Calu3 (cell line): ENCODE measurements around the gene KAT6B. TPM values are rescaled to one million over a fixed set of nuclear protein-coding genes. Genes with fewer than 3 reads are reported as not detected.

ENCODE experiments used
- BruUV-seq: library from RNA; stranded (reverse); fragments of 400-500 nt; replicated peaks from 2 replicates; lab custom pipeline; 2021; lab: Mats Ljungman, UMichigan
- CTCF ChIA-PET: fragments of 300-600 bp; sonication (Branson Sonifier 250); formaldehyde crosslinking; loops from one replicate; lab custom pipeline; 2022; ENCODE audit warnings: antibody characterized with exemption; lab: Charles Lee
- DNase-seq: peaks from one replicate; pipeline ENCODE4 v3.0.0; 2022
- H3K27ac Mint-ChIP-seq: one replicate; pipeline ENCODE4 v1.8.0; 2022; ENCODE audit warnings: mixed read lengths; ENCODE audit not compliant: unreplicated experiment
- H3K27me3 Mint-ChIP-seq: one replicate; pipeline ENCODE4 v1.8.0; 2022; ENCODE audit warnings: mixed read lengths; ENCODE audit not compliant: unreplicated experiment
- H3K36me3 Mint-ChIP-seq: one replicate; pipeline ENCODE4 v1.8.0; 2022; ENCODE audit warnings: mild to moderate bottlenecking, moderate library complexity, mixed read lengths; ENCODE audit not compliant: insufficient read depth, unreplicated experiment
- H3K4me1 Mint-ChIP-seq: one replicate; pipeline ENCODE4 v1.8.0; 2022; ENCODE audit warnings: mild to moderate bottlenecking, low read depth, mixed read lengths; ENCODE audit not compliant: unreplicated experiment
- H3K4me3 Mint-ChIP-seq: one replicate; pipeline ENCODE4 v1.8.0; 2022; ENCODE audit warnings: mild to moderate bottlenecking, low read depth, moderate library complexity, mixed read lengths; ENCODE audit not compliant: unreplicated experiment
- H3K9me3 Mint-ChIP-seq: one replicate; pipeline ENCODE4 v1.8.0; 2022; ENCODE audit warnings: low read depth, mixed read lengths; ENCODE audit not compliant: unreplicated experiment
- intact Hi-C: fragments of 100-400 bp; cut with micrococcal nuclease; formaldehyde crosslinking; loops from one replicate; pipeline ENCODE4 v1.10.0; 2022; ENCODE audit not compliant: unreplicated experiment
- total RNA-seq: library from RNA; stranded (reverse); gene quantifications from 2 replicates; pipeline ENCODE4 v1.2.3, GENCODE V29; 2022
- TF ChIP-seq, protein P1 (sequence below): fragments of 200-600 bp; IDR thresholded peaks from one replicate; pipeline ENCODE4 v1.8.0; 2022; ENCODE audit warnings: antibody characterized with exemption; ENCODE audit not compliant: unreplicated experiment

The KAT6B gene
- total RNA-seq, 1 experiment from 2014 or later, result 28.6 TPM

GRCh38 chr10:74969093-74969492 is 142.7 kb downstream of the KAT6B start:
- Mint-ChIP-seq H3K4me1 (peaks cover 10% of the 10 kb centered on the region), H3K27me3 (no peaks in the 10 kb centered on the region), H3K27ac (no peak overlapping the region), H3K9me3 (no peaks in the 10 kb centered on the region), H3K4me3 (no peak overlapping the region), H3K36me3 (no peaks in the 10 kb centered on the region)
- no TSS peak for BruUV-seq
- no peak for DNase-seq
- TF ChIP-seq, protein P1, sequence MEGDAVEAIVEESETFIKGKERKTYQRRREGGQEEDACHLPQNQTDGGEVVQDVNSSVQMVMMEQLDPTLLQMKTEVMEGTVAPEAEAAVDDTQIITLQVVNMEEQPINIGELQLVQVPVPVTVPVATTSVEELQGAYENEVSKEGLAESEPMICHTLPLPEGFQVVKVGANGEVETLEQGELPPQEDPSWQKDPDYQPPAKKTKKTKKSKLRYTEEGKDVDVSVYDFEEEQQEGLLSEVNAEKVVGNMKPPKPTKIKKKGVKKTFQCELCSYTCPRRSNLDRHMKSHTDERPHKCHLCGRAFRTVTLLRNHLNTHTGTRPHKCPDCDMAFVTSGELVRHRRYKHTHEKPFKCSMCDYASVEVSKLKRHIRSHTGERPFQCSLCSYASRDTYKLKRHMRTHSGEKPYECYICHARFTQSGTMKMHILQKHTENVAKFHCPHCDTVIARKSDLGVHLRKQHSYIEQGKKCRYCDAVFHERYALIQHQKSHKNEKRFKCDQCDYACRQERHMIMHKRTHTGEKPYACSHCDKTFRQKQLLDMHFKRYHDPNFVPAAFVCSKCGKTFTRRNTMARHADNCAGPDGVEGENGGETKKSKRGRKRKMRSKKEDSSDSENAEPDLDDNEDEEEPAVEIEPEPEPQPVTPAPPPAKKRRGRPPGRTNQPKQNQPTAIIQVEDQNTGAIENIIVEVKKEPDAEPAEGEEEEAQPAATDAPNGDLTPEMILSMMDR, result no peak
- CTCF ChIA-PET, result no interaction called here
- intact Hi-C loops, result no loop called here

- intact Hi-C loops, result no loop called here
- Mint-ChIP-seq H3K4me1 (peaks cover 10% of the 10 kb centered on the region), H3K27ac (no peak overlapping the region), H3K27me3 (no peaks in the 10 kb centered on the region), H3K4me3 (no peak overlapping the region), H3K36me3 (no peaks in the 10 kb centered on the region), H3K9me3 (no peaks in the 10 kb centered on the region)
- TF ChIP-seq, protein P1, result no peak
- no peak for DNase-seq
- CTCF ChIA-PET, result no interaction called here
- BruUV-seq, result no TSS peak
Measured at GRCh38 chr10:74969530-74969929, 143.1 kb downstream of the KAT6B start.

- no peak overlapping the region for H3K27ac Mint-ChIP-seq
- peaks cover 7% of the 10 kb centered on the region for H3K36me3 Mint-ChIP-seq
- intact Hi-C loops, result no loop called here
- peaks cover 6% of the 10 kb centered on the region for H3K4me1 Mint-ChIP-seq
- TF ChIP-seq, protein P1, result no peak
- no peak for DNase-seq
- no TSS peak for BruUV-seq
- H3K27me3 Mint-ChIP-seq, result no peaks in the 10 kb centered on the region
- CTCF ChIA-PET, result no interaction called here
- no peak overlapping the region for H3K4me3 Mint-ChIP-seq
- no peaks in the 10 kb centered on the region for H3K9me3 Mint-ChIP-seq
Measured at GRCh38 chr10:74973741-74974392, 147.5 kb downstream of the KAT6B start.

- TF ChIP-seq, protein P1, result no peak
- Mint-ChIP-seq H3K36me3 (peaks cover 7% of the 10 kb centered on the region), H3K27ac (no peak overlapping the region), H3K9me3 (no peaks in the 10 kb centered on the region), H3K4me1 (no peaks in the 10 kb centered on the region), H3K4me3 (no peak overlapping the region), H3K27me3 (no peaks in the 10 kb centered on the region)
- BruUV-seq, result no TSS peak
- intact Hi-C loops, result no loop called here
- no peak for DNase-seq
- CTCF ChIA-PET, result no interaction called here
Measured at GRCh38 chr10:74975758-74976157, 149.4 kb downstream of the KAT6B start.
